PFSK-1 (cell line): ENCODE data around the gene SLC13A5.

ENCODE experiments used
- FOXP2 ChIP-seq: optimal IDR thresholded peaks from 2 replicates; pipeline ENCODE3; 2011; ENCODE audit warnings: borderline replicate concordance, control low read depth, inconsistent platforms; ENCODE audit not compliant: insufficient read depth; ENCODE audit errors: extremely low read length, extremely low read depth
- POLR2AphosphoS5 ChIP-seq: IDR thresholded peaks from 2 replicates; pipeline ENCODE4 v1.6.1; 2012; ENCODE audit warnings: low read depth, mild to moderate bottlenecking, control low read depth, low read length, moderate library complexity
- REST ChIP-seq, 2 experiments: IDR thresholded peaks; 2 replicates each; pipeline versions ENCODE4 v1.6.1 to v1.8.0; 2011 to 2012; ENCODE audit warnings: low read depth in 2 of 2, low read length in 2 of 2, control low read depth in 1 of 2, inconsistent platforms in 1 of 2, mild to moderate bottlenecking in 1 of 2, moderate library complexity in 1 of 2; ENCODE audit not compliant: insufficient read depth in 1 of 2
- SIN3A ChIP-seq: IDR thresholded peaks from 2 replicates; pipeline ENCODE4 v1.6.1; 2012; ENCODE audit warnings: mild to moderate bottlenecking, low read length, moderate library complexity, borderline replicate concordance; ENCODE audit not compliant: insufficient read depth
- TAF1 ChIP-seq: IDR thresholded peaks from 2 replicates; pipeline ENCODE4 v1.6.1; 2012; ENCODE audit warnings: low read length, control low read depth, borderline replicate concordance; ENCODE audit not compliant: insufficient read depth

The SLC13A5 gene

GRCh38 chr17:6642592-6642991, 70.6 kb downstream of the SLC13A5 start:
- no peak for TF ChIP-seq REST (IDR thresholded peaks at IDR 0.05; ENCODE audit: insufficient read depth in 1 of 2, low read depth in 2 of 2, low read length in 2 of 2)
- TF ChIP-seq FOXP2 = no peak
- no peak for TF ChIP-seq TAF1
- no peak for TF ChIP-seq SIN3A
- TF ChIP-seq POLR2AphosphoS5 = no peak

GRCh38 chr17:6641247-6641863, 71.8 kb downstream of the SLC13A5 start:
- TF ChIP-seq REST (IDR thresholded peaks at IDR 0.05; ENCODE audit: insufficient read depth in 1 of 2, low read depth in 2 of 2, low read length in 2 of 2) = no peak
- TF ChIP-seq SIN3A = no peak
- TF ChIP-seq FOXP2 = no peak
- TF ChIP-seq POLR2AphosphoS5 = no peak
- TF ChIP-seq TAF1 = no peak

- TF ChIP-seq SIN3A = peak; percentile 89; the same call in 1 of the 2 replicates
- peak; percentile 99 for TF ChIP-seq POLR2AphosphoS5
- TF ChIP-seq REST (IDR thresholded peaks at IDR 0.05; ENCODE audit: insufficient read depth in 1 of 2, low read depth in 2 of 2, low read length in 2 of 2) = peak; percentile 51 to 64; a peak in 3 of 4 replicates
- peak; percentile 88 for TF ChIP-seq FOXP2
- TF ChIP-seq TAF1 = peak; percentile 95
Measured at GRCh38 chr17:6640536-6641246, 72.5 kb downstream of the SLC13A5 start, which contains the start of the genes KIAA0753 and TXNDC17. KIAA0753 (minus strand) TSS chr17:6640711; CDS start chr17:6635103, 5,608 bp downstream. TXNDC17 (plus strand) TSS chr17:6641060; CDS start chr17:6641083, 23 bp downstream.

GRCh38 chr17:6639586-6640535, 73.3 kb downstream of the SLC13A5 start:
- TF ChIP-seq TAF1 (no peak), SIN3A (no peak), POLR2AphosphoS5 (no peak), FOXP2 (no peak), REST (IDR thresholded peaks at IDR 0.05; ENCODE audit: insufficient read depth in 1 of 2, low read depth in 2 of 2, low read length in 2 of 2) (no peak)
